H1 (cell line): Measurements from ENCODE around the gene C19orf53. TPM values are rescaled to one million over a fixed set of nuclear protein-coding genes. Genes with fewer than 3 reads are reported as not detected.

Source experiments
- BRCA1 ChIP-seq: IDR thresholded peaks from 2 replicates; pipeline ENCODE4 v1.6.1; 2012; ENCODE audit warnings: low read depth, low read length, improper control_type of control experiment
- CEBPB ChIP-seq: IDR thresholded peaks from 2 replicates; pipeline ENCODE4 v1.6.1; 2012; ENCODE audit warnings: low read depth, low read length
- CHD1 ChIP-seq: IDR thresholded peaks from 2 replicates; pipeline ENCODE4 v1.6.1; 2012; ENCODE audit warnings: low read depth, low read length, improper control_type of control experiment
- KDM1A ChIP-seq: fragments of 200-600, 300-600 bp; sonication (generic); IDR thresholded peaks from 2 replicates; pipeline ENCODE4 v1.7.1; 2016; ENCODE audit warnings: mild to moderate bottlenecking, low read length, borderline replicate concordance
- NRF1 ChIP-seq: IDR thresholded peaks from 2 replicates; pipeline ENCODE4 v1.6.1; 2011; ENCODE audit warnings: mild to moderate bottlenecking, low read depth, low read length, improper control_type of control experiment
- PHF8 ChIP-seq: fragments of 200-600 bp; sonication (generic); conservative IDR thresholded peaks from 2 replicates; pipeline ENCODE4 v1.7.1; 2012; ENCODE audit warnings: low read depth, mild to moderate bottlenecking, inconsistent platforms, low read length, moderate library complexity
- RAD21 ChIP-seq, 2 experiments: IDR thresholded peaks in 1 of 2; conservative IDR thresholded peaks in 1 of 2; 2 replicates each; pipeline ENCODE4 v1.6.1; 2011; ENCODE audit warnings: low read depth in 2 of 2, low read length in 2 of 2, improper control_type of control experiment in 1 of 2, inconsistent platforms in 1 of 2, mild to moderate bottlenecking in 1 of 2, moderate library complexity in 1 of 2
- RXRA ChIP-seq: IDR thresholded peaks from 2 replicates; pipeline ENCODE4 v1.6.1; 2011; ENCODE audit warnings: low read depth, mild to moderate bottlenecking, low read length, moderate library complexity; ENCODE audit not compliant: insufficient read depth
- SP2 ChIP-seq: IDR thresholded peaks from 2 replicates; pipeline ENCODE4 v1.6.1; 2012; ENCODE audit warnings: mild to moderate bottlenecking, low read length, inconsistent platforms
- TAF7 ChIP-seq: optimal IDR thresholded peaks from 2 replicates; pipeline ENCODE3; 2011; ENCODE audit warnings: low read depth, mild to moderate bottlenecking, inconsistent platforms, low read length, moderate library complexity, borderline replicate concordance
- polyA plus RNA-seq, 7 experiments: library from polyadenylated mRNA; depleted of rRNA in 3 of 7; stranded (reverse) in 5 of 7; unstranded in 2 of 7; fragments of >200 nt in 5 of 7; fragments of 200-250 nt in 2 of 7; gene quantifications; 1 replicate in 5 of 7; 2 replicates in 1 of 7; 4 replicates in 1 of 7; pipeline versions ENCODE4 v1.2.1 to v1.2.3, GENCODE V29; 2011 to 2013; ENCODE audit warnings: missing spikeins in 2 of 7, mixed read lengths in 2 of 7
- total RNA-seq: library from RNA; stranded (reverse); fragmentation: NEBNext Ultra II Directional; extraction: Animal tissue kit (Norgen Biotek cat#: 25700); gene quantifications from 2 replicates; pipeline ENCODE4 v1.2.1, GENCODE V29; 2021

Gene C19orf53
- total and polyA plus RNA-seq, 2 of the 8 experiments (the other 6 are each of a cell fraction or from before 2014, with no cell fraction given) = 104 to 169 TPM

GRCh38 chr19:13742756-13743155 lies 31.5 kb upstream of the C19orf53 start (continued):
- TF ChIP-seq RXRA (no peak), CHD1 (no peak), NRF1 (no peak), PHF8 (no peak), CEBPB (no peak), KDM1A (no peak), TAF7 (no peak), RAD21 (IDR thresholded peaks at IDR 0.05 in 1 of 2, conservative IDR thresholded peaks at IDR 0.05 in 1 of 2; ENCODE audit: low read depth in 2 of 2, low read length in 2 of 2) (no peak), BRCA1 (no peak), SP2 (no peak)
